Keratinocyte (primary cell): Measurements from ENCODE around the gene TADA3. TPM values are rescaled to one million over a fixed set of nuclear protein-coding genes. Genes with fewer than 3 reads are reported as not detected.

ENCODE experiments used
- DNase-seq: peaks from one replicate; pipeline ENCODE4 v3.0.0-alpha.2; 2011; ENCODE audit warnings: low read depth, missing footprints, low spot score
- FAIRE-seq: peaks from 2 replicates; lab custom pipeline; 2011; peaks lifted over from hg19 to GRCh38; lab: Jason Lieb, UNC
- H2AFZ ChIP-seq: 2 replicates; pipeline ENCODE4 v1.6.0; 2012; ENCODE audit warnings: low read length, control low read depth, inconsistent platforms; ENCODE audit not compliant: control insufficient read depth
- H3K27ac ChIP-seq: 2 replicates; pipeline ENCODE4 v1.5.1; 2011; ENCODE audit warnings: low read length; ENCODE audit not compliant: control insufficient read depth, insufficient read depth
- H3K27me3 ChIP-seq: 3 replicates; pipeline ENCODE4 v1.6.0; 2011; ENCODE audit warnings: low read length; ENCODE audit not compliant: control insufficient read depth, insufficient read depth; ENCODE audit errors: extremely low read depth
- H3K36me3 ChIP-seq, 2 experiments: 2 replicates in 1 of 2; 3 replicates in 1 of 2; pipeline ENCODE4 v1.5.1; 2011; ENCODE audit warnings: low read length in 2 of 2, mild to moderate bottlenecking in 1 of 2; ENCODE audit not compliant: control insufficient read depth in 2 of 2, insufficient read depth in 2 of 2; ENCODE audit errors: extremely low read depth in 1 of 2
- H3K4me1 ChIP-seq: 3 replicates; pipeline ENCODE4 v1.5.1; 2011; ENCODE audit warnings: low read length; ENCODE audit not compliant: control insufficient read depth, insufficient read depth; ENCODE audit errors: extremely low read depth
- H3K4me2 ChIP-seq: 3 replicates; pipeline ENCODE4 v1.6.0; 2011; ENCODE audit warnings: low read depth, low read length; ENCODE audit not compliant: control insufficient read depth, insufficient read depth; ENCODE audit errors: extremely low read depth
- H3K4me3 ChIP-seq, 3 experiments: fragments of 200-600 bp in 1 of 3; sonication (generic) in 1 of 3; 2 replicates in 2 of 3; 3 replicates in 1 of 3; pipeline ENCODE4 v1.5.1; 2011 to 2016; ENCODE audit warnings: low read length in 3 of 3, mild to moderate bottlenecking in 3 of 3, control low read depth in 2 of 3, inconsistent platforms in 1 of 3, low read depth in 1 of 3, mixed read lengths in 1 of 3, mixed run types in 1 of 3, moderate library complexity in 1 of 3; ENCODE audit not compliant: control insufficient read depth in 2 of 3, insufficient read depth in 2 of 3; ENCODE audit errors: extremely low read depth in 1 of 3
- H3K79me2 ChIP-seq: 2 replicates; pipeline ENCODE4 v1.6.0; 2012; ENCODE audit warnings: low read length; ENCODE audit not compliant: control insufficient read depth, insufficient read depth
- H3K9ac ChIP-seq: 3 replicates; pipeline ENCODE4 v1.6.0; 2011; ENCODE audit warnings: low read length; ENCODE audit not compliant: control insufficient read depth, insufficient read depth; ENCODE audit errors: extremely low read depth
- H3K9me1 ChIP-seq: 3 replicates; pipeline ENCODE4 v1.6.0; 2011; ENCODE audit warnings: low read length; ENCODE audit not compliant: control insufficient read depth, insufficient read depth; ENCODE audit errors: extremely low read depth
- H3K9me3 ChIP-seq: 2 replicates; pipeline ENCODE4 v1.5.1; 2012; ENCODE audit warnings: low read depth, low read length; ENCODE audit not compliant: control insufficient read depth
- H4K20me1 ChIP-seq: 3 replicates; pipeline ENCODE4 v1.6.0; 2011; ENCODE audit warnings: low read length; ENCODE audit not compliant: control insufficient read depth, insufficient read depth; ENCODE audit errors: extremely low read depth
- EZH2 ChIP-seq: IDR thresholded peaks from one replicate; pipeline ENCODE4 v1.6.1; 2012; ENCODE audit warnings: inconsistent platforms, mild to moderate bottlenecking, low read length, moderate library complexity
- dilution Hi-C: fragments of 300-500 bp; cut with MboI; formaldehyde crosslinking; loops from one replicate; pipeline ENCODE4 v1.7.0; 2020; ENCODE audit warnings: low sequenced_read_pairs; ENCODE audit not compliant: extremely low pct_ligation_motif_present
- polyA plus RNA-seq, 5 experiments: library from polyadenylated mRNA; depleted of rRNA in 3 of 5; stranded (reverse) in 3 of 5; stranded (forward) in 1 of 5; unstranded in 1 of 5; fragments of >200 nt; gene quantifications; 1 replicate in 1 of 5; 2 replicates in 3 of 5; 3 replicates in 1 of 5; pipeline versions ENCODE4 v1.2.1 to v1.2.3, GENCODE V29; 2011 to 2012; ENCODE audit warnings: missing spikeins in 2 of 5, low read depth in 1 of 5, low replicate concordance in 1 of 5
- TF ChIP-seq, protein P1 (sequence below), 3 experiments: IDR thresholded peaks in 1 of 3; conservative IDR thresholded peaks in 1 of 3; optimal IDR thresholded peaks in 1 of 3; 2 replicates in 2 of 3; 3 replicates in 1 of 3; pipeline versions ENCODE3 to v1.5.1; 2011; ENCODE audit warnings: low read length in 3 of 3, mild to moderate bottlenecking in 3 of 3, moderate library complexity in 2 of 3, control low read depth in 1 of 3, inconsistent platforms in 1 of 3; ENCODE audit not compliant: insufficient read depth in 2 of 3; ENCODE audit errors: extremely low read depth in 1 of 3

The TADA3 gene
- polyA plus RNA-seq, 1 donor (not counting 4 experiments of a cell fraction or from before 2014, with no cell fraction given) = 29.6 TPM

DNA sequence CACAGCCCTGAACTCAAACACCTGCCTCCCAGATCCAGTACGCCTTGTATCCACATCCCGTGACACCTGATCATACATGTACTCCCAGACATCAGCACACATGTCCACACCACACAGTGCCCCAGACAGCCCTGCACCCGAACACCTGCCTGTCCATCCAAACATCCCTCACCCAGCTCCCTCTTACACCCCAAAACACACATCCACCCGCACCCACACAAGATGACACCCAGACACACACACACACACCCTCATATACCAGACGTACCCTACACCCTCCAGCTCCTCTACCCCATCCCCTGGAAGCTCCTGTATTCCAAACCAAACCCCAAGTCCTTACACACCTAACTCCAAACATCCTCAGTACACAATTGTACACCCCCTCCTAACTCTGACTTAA, 23.3 kb downstream of the TADA3 start:
- no peak for DNase-seq
- no peak overlapping the region for H2AFZ ChIP-seq
- peak overlapping the region; percentile 29 for H3K9ac ChIP-seq
- peak overlapping the region; percentile 79 for H3K4me2 ChIP-seq
- peaks cover 5% of the 10 kb centered on the region for H3K4me1 ChIP-seq
- no peaks in the 10 kb centered on the region for H3K9me1 ChIP-seq
- H3K27ac ChIP-seq = no peak overlapping the region
- no peaks in the 10 kb centered on the region for H3K79me2 ChIP-seq
- H3K27me3 ChIP-seq = peaks cover 5% of the 10 kb centered on the region
- dilution Hi-C loops = no loop called here
- H3K9me3 ChIP-seq = no peaks in the 10 kb centered on the region
- peak overlapping the region; percentile 33 to 63 (median 36) for H3K4me3 ChIP-seq
- H4K20me1 ChIP-seq = no peaks in the 10 kb centered on the region
- TF ChIP-seq, protein P1, sequence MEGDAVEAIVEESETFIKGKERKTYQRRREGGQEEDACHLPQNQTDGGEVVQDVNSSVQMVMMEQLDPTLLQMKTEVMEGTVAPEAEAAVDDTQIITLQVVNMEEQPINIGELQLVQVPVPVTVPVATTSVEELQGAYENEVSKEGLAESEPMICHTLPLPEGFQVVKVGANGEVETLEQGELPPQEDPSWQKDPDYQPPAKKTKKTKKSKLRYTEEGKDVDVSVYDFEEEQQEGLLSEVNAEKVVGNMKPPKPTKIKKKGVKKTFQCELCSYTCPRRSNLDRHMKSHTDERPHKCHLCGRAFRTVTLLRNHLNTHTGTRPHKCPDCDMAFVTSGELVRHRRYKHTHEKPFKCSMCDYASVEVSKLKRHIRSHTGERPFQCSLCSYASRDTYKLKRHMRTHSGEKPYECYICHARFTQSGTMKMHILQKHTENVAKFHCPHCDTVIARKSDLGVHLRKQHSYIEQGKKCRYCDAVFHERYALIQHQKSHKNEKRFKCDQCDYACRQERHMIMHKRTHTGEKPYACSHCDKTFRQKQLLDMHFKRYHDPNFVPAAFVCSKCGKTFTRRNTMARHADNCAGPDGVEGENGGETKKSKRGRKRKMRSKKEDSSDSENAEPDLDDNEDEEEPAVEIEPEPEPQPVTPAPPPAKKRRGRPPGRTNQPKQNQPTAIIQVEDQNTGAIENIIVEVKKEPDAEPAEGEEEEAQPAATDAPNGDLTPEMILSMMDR (optimal IDR thresholded peaks at IDR 0.05 in 1 of 3, IDR thresholded peaks at IDR 0.05 in 1 of 3, conservative IDR thresholded peaks at IDR 0.05 in 1 of 3; ENCODE audit: extremely low read depth in 1 of 3, insufficient read depth in 2 of 3, low read length in 3 of 3) = no peak
- TF ChIP-seq EZH2 = no peak
- no peaks in the 10 kb centered on the region for H3K36me3 ChIP-seq
- no peak for FAIRE-seq

DNA sequence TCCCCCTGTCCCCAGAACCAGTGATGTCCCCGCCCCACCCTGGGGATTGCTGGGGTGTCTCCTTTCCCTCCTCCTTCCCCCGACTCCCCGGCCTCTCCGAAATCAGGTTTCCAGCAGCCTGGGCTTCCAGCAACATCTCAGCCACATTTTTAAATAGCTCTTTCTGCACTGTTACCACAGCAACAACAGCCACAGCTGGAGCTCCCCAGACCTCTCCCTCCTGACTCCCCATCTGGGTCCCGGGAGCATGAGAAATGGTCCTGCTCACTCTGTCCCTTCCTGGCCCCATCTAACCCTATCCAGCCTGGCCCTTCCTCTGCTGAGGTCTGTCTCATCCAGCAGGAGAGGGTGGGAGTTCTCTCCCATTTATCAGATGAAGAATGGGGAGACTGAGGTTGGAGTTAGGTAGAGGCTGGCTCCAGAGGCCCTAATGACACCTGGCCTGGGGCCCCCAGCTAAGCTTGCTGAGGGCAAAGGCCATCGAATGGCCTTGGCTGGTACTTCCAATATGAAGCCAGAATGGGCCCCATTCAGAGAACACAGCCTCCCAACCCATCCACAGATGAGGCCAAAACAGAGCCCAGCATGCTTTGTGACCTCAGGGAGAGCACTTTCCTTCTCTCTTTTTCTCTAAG, 24.0 kb downstream of the TADA3 start:
- Histone ChIP-seq H3K9me1 (no peaks in the 10 kb centered on the region), H3K27ac (no peak overlapping the region), H3K27me3 (peaks cover 5% of the 10 kb centered on the region), H3K9me3 (no peaks in the 10 kb centered on the region), H3K79me2 (no peaks in the 10 kb centered on the region), H3K4me1 (peaks cover 5% of the 10 kb centered on the region), H3K36me3 (no peaks in the 10 kb centered on the region), H4K20me1 (no peaks in the 10 kb centered on the region), H3K4me3 (no peak overlapping the region), H2AFZ (no peak overlapping the region), H3K9ac (no peak overlapping the region), H3K4me2 (no peak overlapping the region)
- dilution Hi-C loops = no loop called here
- FAIRE-seq (no peak), DNase-seq (no peak)
- TF ChIP-seq, protein P1 (optimal IDR thresholded peaks at IDR 0.05 in 1 of 3, IDR thresholded peaks at IDR 0.05 in 1 of 3, conservative IDR thresholded peaks at IDR 0.05 in 1 of 3; ENCODE audit: extremely low read depth in 1 of 3, insufficient read depth in 2 of 3, low read length in 3 of 3) = no peak
- TF ChIP-seq EZH2 = no peak
